Diencephalon (tissue), 1 donor: ENCODE data around the gene EPSTI1. TPM values are rescaled to one million over a fixed set of nuclear protein-coding genes. Genes with fewer than 3 reads are reported as not detected.

Experiments used
- total RNA-seq: library from RNA; depleted of rRNA; stranded (reverse); fragments of >200 nt; gene quantifications from one replicate; pipeline ENCODE4 v1.2.3, GENCODE V29; 2014

The EPSTI1 gene, protein sequence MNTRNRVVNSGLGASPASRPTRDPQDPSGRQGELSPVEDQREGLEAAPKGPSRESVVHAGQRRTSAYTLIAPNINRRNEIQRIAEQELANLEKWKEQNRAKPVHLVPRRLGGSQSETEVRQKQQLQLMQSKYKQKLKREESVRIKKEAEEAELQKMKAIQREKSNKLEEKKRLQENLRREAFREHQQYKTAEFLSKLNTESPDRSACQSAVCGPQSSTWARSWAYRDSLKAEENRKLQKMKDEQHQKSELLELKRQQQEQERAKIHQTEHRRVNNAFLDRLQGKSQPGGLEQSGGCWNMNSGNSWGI
- 3.0 TPM for total RNA-seq

DNA sequence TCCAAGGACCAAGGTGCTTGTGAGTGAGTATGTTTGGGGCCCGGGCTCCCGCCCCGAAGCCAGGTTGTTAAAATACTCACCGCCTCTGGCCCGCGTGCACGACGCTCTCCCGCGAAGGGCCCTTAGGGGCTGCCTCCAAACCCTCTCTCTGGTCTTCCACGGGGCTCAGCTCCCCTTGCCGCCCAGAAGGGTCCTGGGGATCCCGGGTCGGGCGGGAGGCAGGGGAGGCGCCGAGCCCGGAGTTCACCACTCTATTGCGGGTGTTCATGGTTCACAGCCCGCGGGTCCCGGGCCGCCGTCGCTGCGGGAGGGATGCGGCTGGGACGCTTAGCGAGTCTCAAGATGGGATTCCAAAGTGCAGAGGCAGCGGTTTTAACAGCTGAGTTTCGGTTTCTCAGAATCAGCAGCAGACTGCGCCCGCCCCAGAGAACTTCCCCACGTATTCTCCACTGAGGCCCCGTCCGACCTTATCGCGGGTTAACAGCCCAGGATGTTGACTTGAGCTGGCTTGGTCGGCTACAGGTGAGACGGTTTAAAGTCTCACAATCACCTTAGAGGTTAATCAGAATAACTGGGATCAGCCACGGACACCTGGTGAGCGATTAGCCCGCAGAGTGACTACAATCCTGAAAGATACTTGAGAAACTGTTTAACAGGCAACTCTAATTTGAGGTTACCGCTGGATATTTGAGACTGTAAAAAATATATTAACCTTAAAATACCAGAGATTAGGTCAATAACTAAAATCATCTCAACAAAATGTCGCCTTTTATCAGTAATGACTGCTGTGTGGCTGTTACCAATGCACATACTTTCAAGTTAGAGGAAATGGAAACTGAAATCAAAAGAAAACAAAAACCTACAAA is at the start of gene EPSTI1:
TSS of gene EPSTI1 (minus strand) at position 344 of the 866 bp plus-strand sequence. CDS start at position 268, 76 bp downstream.

DNA sequence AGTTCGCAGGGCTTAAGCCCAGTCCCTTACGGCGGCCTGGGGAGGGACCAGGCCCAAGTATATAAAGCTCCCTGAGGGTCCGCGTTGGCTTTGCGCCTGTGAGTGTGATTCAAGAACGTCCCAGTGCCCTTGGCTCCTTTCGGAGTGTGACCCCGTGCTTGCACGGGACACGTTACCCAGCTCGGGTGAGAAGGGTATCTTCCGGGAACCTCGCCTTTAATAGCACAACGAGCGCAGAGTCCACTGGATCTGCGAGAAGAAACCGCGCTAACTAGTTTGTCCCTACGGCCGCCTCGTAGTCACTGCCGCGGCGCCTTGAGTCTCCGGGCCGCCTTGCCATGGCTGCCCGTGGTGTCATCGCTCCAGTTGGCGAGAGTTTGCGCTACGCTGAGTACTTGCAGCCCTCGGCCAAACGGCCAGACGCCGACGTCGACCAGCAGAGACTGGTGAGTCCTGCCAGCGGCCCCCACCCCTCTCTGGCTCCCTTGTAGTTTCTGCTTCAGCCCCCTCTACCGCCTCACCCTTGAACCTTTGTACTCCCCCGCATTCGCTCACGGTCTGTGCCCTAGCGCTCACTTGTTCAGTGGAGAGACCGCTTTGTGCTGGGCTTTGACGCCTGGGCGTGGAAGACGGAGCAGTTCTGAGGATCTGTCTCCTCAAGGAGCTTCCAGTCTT is 31.4 kb upstream of the EPSTI1 start, which contains the start of gene DNAJC15:
TSS of gene DNAJC15 (plus strand) at position 298 of the 675 bp plus-strand sequence. CDS start at position 339, 41 bp downstream.

Other genes starting within 250 kb of the EPSTI1 start
- gene FAM216B, start 210.7 kb downstream of the EPSTI1 start, total RNA-seq = 17.8 TPM
- gene DNAJC15, start 31.3 kb upstream of the EPSTI1 start, total RNA-seq = 23.1 TPM